ENCODE measurements around the gene TMEM183A.

- TF ChIP-seq EZH2phosphoT487 (IDR thresholded peaks at IDR 0.05; ENCODE audit: unreplicated experiment) (no peak), REST (IDR thresholded peaks at IDR 0.05; ENCODE audit: unreplicated experiment) (no peak), CTCF (conservative IDR thresholded peaks at IDR 0.05; ENCODE audit: low read depth in 2 of 2) (no peak), EZH2 (IDR thresholded peaks at IDR 0.05; ENCODE audit: low read depth, unreplicated experiment) (no peak), ETS1 (IDR thresholded peaks at IDR 0.05) (no peak), POLR2AphosphoS5 (IDR thresholded peaks at IDR 0.05; ENCODE audit: low read depth) (no peak), NANOG (IDR thresholded peaks at IDR 0.05; ENCODE audit: borderline replicate concordance) (no peak), JUNB (IDR thresholded peaks at IDR 0.05; ENCODE audit: unreplicated experiment) (no peak), CREB1 (CRISPR knock-in tag; IDR thresholded peaks at IDR 0.05; ENCODE audit: low read depth) (no peak), STAT1 (IDR thresholded peaks at IDR 0.05; ENCODE audit: unreplicated experiment) (no peak)
These were observed 40.9 kb downstream of the TMEM183A start for GRCh38 chr1:203048086-203048485.
